Mucosa of descending colon (tissue), 3 donors: Measurements from ENCODE around the gene ZBTB46. TPM values are rescaled to one million over a fixed set of nuclear protein-coding genes. Genes with fewer than 3 reads are reported as not detected.
A peak's percentile ranks its signal among the peaks of the same experiment; 100 is the strongest.

Source experiments
- ATAC-seq: fragments of 200-7000 bp; cut with Tn5 transposase; one replicate; pipeline ENCODE4 v1.9.1; 2020; ENCODE audit warnings: mild to moderate bottlenecking, moderate library complexity
- DNase-seq, 3 donors: peaks; one replicate each; pipeline ENCODE4 v3.0.0-alpha.2; 2020
- H3K36me3 ChIP-seq: fragments of 200-600 bp; one replicate; pipeline ENCODE4 v1.8.0; 2021; ENCODE audit warnings: low read depth, mild to moderate bottlenecking
- H3K4me1 ChIP-seq: fragments of 200-600 bp; one replicate; pipeline ENCODE4 v1.8.0; 2021; ENCODE audit warnings: low read depth, mild to moderate bottlenecking
- H3K4me3 ChIP-seq: fragments of 200-600 bp; one replicate; pipeline ENCODE4 v1.8.0; 2021; ENCODE audit warnings: mild to moderate bottlenecking
- H3K9me3 ChIP-seq: fragments of 200-600 bp; one replicate; pipeline ENCODE4 v1.8.0; 2021; ENCODE audit warnings: mild to moderate bottlenecking
- CTCF ChIP-seq: fragments of 200-600 bp; IDR thresholded peaks from one replicate; pipeline ENCODE4 v1.8.0; 2022; ENCODE audit warnings: antibody characterized with exemption, mild to moderate bottlenecking
- intact Hi-C, 2 donors: fragments of 100-400 bp; cut with DNase I in 1 of 2; cut with micrococcal nuclease in 1 of 2; formaldehyde crosslinking; loops; one replicate each; pipeline versions ENCODE4 v1.11.0 to v1.11.1; 2022; cut with DNase I, micrococcal nuclease
- total RNA-seq, 3 donors: library from RNA; stranded (reverse); fragmentation: NEBNext Ultra II Directional in 2 of 3; extraction: Animal tissue kit (Norgen Biotek cat#: 25700) in 2 of 3; gene quantifications; one replicate each; pipeline versions ENCODE4 v1.2.1 to v1.2.4, GENCODE V29; 2021 to 2023
- donor health status: DM: no; HTN: no; CAD: no; lungs with moderate emphysema.
- donor health status: DM: no; HTN: no; CAD: no.
- donor health status: DM: no; HTN: yes; CAD: no.

Gene ZBTB46
- total RNA-seq, 3 donors from 2014 or later = 3.1 to 5.7 (median 3.3) TPM

GRCh38 chr20:63758152-63758551 lies 72.9 kb downstream of the ZBTB46 start:
- DNase-seq (peak in 1 of 3 donors; percentile 8), ATAC-seq (no peak)
- no peaks in the 10 kb centered on the region for H3K9me3 ChIP-seq
- H3K4me1 ChIP-seq = no peaks in the 10 kb centered on the region
- H3K4me3 ChIP-seq = no peak overlapping the region
- H3K36me3 ChIP-seq = no peaks in the 10 kb centered on the region
- no peak for TF ChIP-seq CTCF
- intact Hi-C loops = no loop called here

- no peak for TF ChIP-seq CTCF
- ATAC-seq (no peak), DNase-seq (peak in 1 of 3 donors; percentile 7)
- H3K4me3 ChIP-seq = no peak overlapping the region
- intact Hi-C loops = no loop called here
- no peaks in the 10 kb centered on the region for H3K4me1 ChIP-seq
- no peaks in the 10 kb centered on the region for H3K9me3 ChIP-seq
- no peaks in the 10 kb centered on the region for H3K36me3 ChIP-seq
Observed at GRCh38 chr20:63756648-63756991, 74.4 kb downstream of the ZBTB46 start.

GRCh38 chr20:63755933-63756647 lies 75.0 kb downstream of the ZBTB46 start:
- TF ChIP-seq CTCF = no peak
- Histone ChIP-seq H3K36me3 (no peaks in the 10 kb centered on the region), H3K4me1 (no peaks in the 10 kb centered on the region), H3K4me3 (no peak overlapping the region), H3K9me3 (no peaks in the 10 kb centered on the region)
- ATAC-seq = no peak
- intact Hi-C loops = no loop called here
- peak in 1 of 3 donors; percentile 31 for DNase-seq

GRCh38 chr20:63754008-63754407 lies 77.1 kb downstream of the ZBTB46 start:
- no peak for TF ChIP-seq CTCF
- no peaks in the 10 kb centered on the region for H3K36me3 ChIP-seq
- intact Hi-C loops = no loop called here
- ATAC-seq (no peak), DNase-seq (peak in 1 of 3 donors; percentile 48)
- no peak overlapping the region for H3K4me3 ChIP-seq
- no peaks in the 10 kb centered on the region for H3K4me1 ChIP-seq
- no peaks in the 10 kb centered on the region for H3K9me3 ChIP-seq

- ATAC-seq (no peak), DNase-seq (no peak)
- Histone ChIP-seq H3K36me3 (no peaks in the 10 kb centered on the region), H3K4me3 (no peak overlapping the region), H3K9me3 (no peaks in the 10 kb centered on the region), H3K4me1 (no peaks in the 10 kb centered on the region)
- intact Hi-C loops = no loop called here
- TF ChIP-seq CTCF = no peak
Observed at GRCh38 chr20:63753381-63753780, 77.7 kb downstream of the ZBTB46 start.
